GM18868 (cell line): ENCODE results near the gene GCSAM.
"Not testable (repeated sequence)": the region's sequence is repeated elsewhere in the genome, so short reads cannot be mapped to it uniquely, and the experiment has no call there.

Experiments used
- ATAC-seq: cut with Tn5 transposase; IDR thresholded peaks from one replicate; pipeline ENCODE4 v1.9.1; 2021; ENCODE audit warnings: mild to moderate bottlenecking, moderate library complexity; ENCODE audit not compliant: unreplicated experiment

GCSAM gene

GRCh38 chr3:112074616-112075497 is 58.2 kb downstream of the GCSAM start:
- peak; percentile 94 for ATAC-seq

GRCh38 chr3:112074006-112074405 is 59.0 kb downstream of the GCSAM start:
- ATAC-seq: no peak

- ATAC-seq: not testable (repeated sequence)
Observed at GRCh38 chr3:112072387-112073060, 60.5 kb downstream of the GCSAM start.
